Activated naive CD8-positive, alpha-beta T cell treated with anti-CD3 and anti-CD28 coated beads, Interleukin-2, amount 50 U/mL, for 24 hours (primary cell): Measurements from ENCODE around the gene TEAD1.

Source experiments
- ATAC-seq: fragments of 150-1000 bp; cut with Tn5 transposase; one replicate; pipeline ENCODE4 v1.10.0; 2021
- DNase-seq: peaks from one replicate; pipeline ENCODE4 v3.0.0; 2021
- H3K27ac Mint-ChIP-seq: one replicate; pipeline ENCODE4 v1.8.0; 2021; ENCODE audit warnings: mild to moderate bottlenecking, mixed read lengths
- H3K27me3 Mint-ChIP-seq: one replicate; pipeline ENCODE4 v1.8.0; 2021; ENCODE audit warnings: mixed read lengths
- H3K36me3 Mint-ChIP-seq: one replicate; pipeline ENCODE4 v1.8.0; 2021; ENCODE audit warnings: low read depth, mixed read lengths
- H3K4me1 Mint-ChIP-seq: one replicate; pipeline ENCODE4 v1.8.0; 2021; ENCODE audit warnings: mixed read lengths
- H3K4me3 Mint-ChIP-seq: one replicate; pipeline ENCODE4 v1.8.0; 2021; ENCODE audit warnings: mild to moderate bottlenecking, moderate library complexity, mixed read lengths
- H3K9me3 Mint-ChIP-seq: one replicate; pipeline ENCODE4 v1.8.0; 2021; ENCODE audit warnings: mixed read lengths

The TEAD1 gene

GRCh38 chr11:12808519-12808918 lies 134.3 kb downstream of the TEAD1 start:
- ATAC-seq: no peak
- Mint-ChIP-seq H3K4me3 (no peak overlapping the region), H3K9me3 (no peaks in the 10 kb centered on the region), H3K27ac (no peak overlapping the region), H3K27me3 (peaks cover 15% of the 10 kb centered on the region), H3K36me3 (no peaks in the 10 kb centered on the region), H3K4me1 (no peaks in the 10 kb centered on the region)
- no peak for DNase-seq

- Mint-ChIP-seq H3K4me1 (no peaks in the 10 kb centered on the region), H3K36me3 (no peaks in the 10 kb centered on the region), H3K27ac (no peak overlapping the region), H3K4me3 (no peak overlapping the region), H3K27me3 (peaks cover 12% of the 10 kb centered on the region), H3K9me3 (no peaks in the 10 kb centered on the region)
- DNase-seq (no peak), ATAC-seq (no peak)
Observed at GRCh38 chr11:12809364-12809763, 135.1 kb downstream of the TEAD1 start.

GRCh38 chr11:12809864-12810567 lies 135.8 kb downstream of the TEAD1 start:
- DNase-seq: no peak
- Mint-ChIP-seq H3K4me3 (no peak overlapping the region), H3K27me3 (peaks cover 14% of the 10 kb centered on the region), H3K27ac (no peak overlapping the region), H3K36me3 (no peaks in the 10 kb centered on the region), H3K9me3 (no peaks in the 10 kb centered on the region), H3K4me1 (no peaks in the 10 kb centered on the region)
- no peak for ATAC-seq

GRCh38 chr11:12810568-12810894 lies 136.3 kb downstream of the TEAD1 start:
- Mint-ChIP-seq H3K36me3 (no peaks in the 10 kb centered on the region), H3K9me3 (no peaks in the 10 kb centered on the region), H3K27me3 (peaks cover 17% of the 10 kb centered on the region), H3K27ac (no peak overlapping the region), H3K4me3 (no peak overlapping the region), H3K4me1 (no peaks in the 10 kb centered on the region)
- DNase-seq (no peak), ATAC-seq (no peak)

- Mint-ChIP-seq H3K4me1 (no peaks in the 10 kb centered on the region), H3K27me3 (peaks cover 19% of the 10 kb centered on the region), H3K36me3 (no peaks in the 10 kb centered on the region), H3K4me3 (no peak overlapping the region), H3K27ac (no peak overlapping the region), H3K9me3 (no peaks in the 10 kb centered on the region)
- DNase-seq (no peak), ATAC-seq (no peak)
Observed at GRCh38 chr11:12811861-12812260, 137.6 kb downstream of the TEAD1 start.

GRCh38 chr11:12812849-12813248 lies 138.6 kb downstream of the TEAD1 start:
- no peaks in the 10 kb centered on the region for H3K36me3 Mint-ChIP-seq
- ATAC-seq (no peak), DNase-seq (no peak)
- peaks cover 14% of the 10 kb centered on the region for H3K27me3 Mint-ChIP-seq
- no peaks in the 10 kb centered on the region for H3K9me3 Mint-ChIP-seq
- H3K27ac Mint-ChIP-seq: no peak overlapping the region
- H3K4me3 Mint-ChIP-seq: no peak overlapping the region
- H3K4me1 Mint-ChIP-seq: no peaks in the 10 kb centered on the region

GRCh38 chr11:12813371-12814225 lies 139.4 kb downstream of the TEAD1 start:
- no peak overlapping the region for H3K27ac Mint-ChIP-seq
- H3K4me3 Mint-ChIP-seq: no peak overlapping the region
- H3K9me3 Mint-ChIP-seq: no peaks in the 10 kb centered on the region
- H3K4me1 Mint-ChIP-seq: no peaks in the 10 kb centered on the region
- H3K36me3 Mint-ChIP-seq: no peaks in the 10 kb centered on the region
- peaks cover 13% of the 10 kb centered on the region for H3K27me3 Mint-ChIP-seq
- ATAC-seq (no peak), DNase-seq (no peak)

GRCh38 chr11:12815129-12815480 lies 140.9 kb downstream of the TEAD1 start:
- no peaks in the 10 kb centered on the region for H3K36me3 Mint-ChIP-seq
- DNase-seq (no peak), ATAC-seq (no peak)
- no peak overlapping the region for H3K4me3 Mint-ChIP-seq
- no peak overlapping the region for H3K27ac Mint-ChIP-seq
- H3K4me1 Mint-ChIP-seq: no peaks in the 10 kb centered on the region
- H3K27me3 Mint-ChIP-seq: peaks cover 13% of the 10 kb centered on the region
- H3K9me3 Mint-ChIP-seq: no peaks in the 10 kb centered on the region

GRCh38 chr11:12815931-12816494 lies 141.8 kb downstream of the TEAD1 start:
- ATAC-seq (no peak), DNase-seq (no peak)
- H3K4me1 Mint-ChIP-seq: no peaks in the 10 kb centered on the region
- no peak overlapping the region for H3K27ac Mint-ChIP-seq
- peaks cover 14% of the 10 kb centered on the region for H3K27me3 Mint-ChIP-seq
- H3K4me3 Mint-ChIP-seq: no peak overlapping the region
- H3K9me3 Mint-ChIP-seq: no peaks in the 10 kb centered on the region
- H3K36me3 Mint-ChIP-seq: no peaks in the 10 kb centered on the region

GRCh38 chr11:12817681-12818332 lies 143.6 kb downstream of the TEAD1 start:
- H3K27ac Mint-ChIP-seq: no peak overlapping the region
- H3K4me1 Mint-ChIP-seq: no peaks in the 10 kb centered on the region
- no peak for ATAC-seq

GRCh38 chr11:12818333-12819015 lies 144.3 kb downstream of the TEAD1 start:
- Mint-ChIP-seq H3K36me3 (no peaks in the 10 kb centered on the region), H3K27ac (no peak overlapping the region), H3K27me3 (peaks cover 23% of the 10 kb centered on the region), H3K4me3 (no peak overlapping the region), H3K4me1 (no peaks in the 10 kb centered on the region), H3K9me3 (no peaks in the 10 kb centered on the region)
- ATAC-seq (no peak), DNase-seq (no peak)

More at GRCh38 chr11:12817681-12818332, 143.6 kb downstream of the TEAD1 start:
- Mint-ChIP-seq H3K36me3 (no peaks in the 10 kb centered on the region), H3K27me3 (peaks cover 21% of the 10 kb centered on the region), H3K9me3 (no peaks in the 10 kb centered on the region), H3K4me3 (no peak overlapping the region)
- no peak for DNase-seq

- H3K4me3 Mint-ChIP-seq: no peak overlapping the region
- no peaks in the 10 kb centered on the region for H3K4me1 Mint-ChIP-seq
- no peaks in the 10 kb centered on the region for H3K9me3 Mint-ChIP-seq
- H3K36me3 Mint-ChIP-seq: no peaks in the 10 kb centered on the region
- DNase-seq (no peak), ATAC-seq (no peak)
- peaks cover 29% of the 10 kb centered on the region for H3K27me3 Mint-ChIP-seq
- no peak overlapping the region for H3K27ac Mint-ChIP-seq
Observed at GRCh38 chr11:12822392-12823022, 148.3 kb downstream of the TEAD1 start.

- Mint-ChIP-seq H3K4me1 (peaks cover 8% of the 10 kb centered on the region), H3K27ac (no peak overlapping the region), H3K36me3 (no peaks in the 10 kb centered on the region), H3K4me3 (no peak overlapping the region), H3K27me3 (peaks cover 48% of the 10 kb centered on the region), H3K9me3 (no peaks in the 10 kb centered on the region)
- ATAC-seq (no peak), DNase-seq (no peak)
Observed at GRCh38 chr11:12824281-12825041, 150.2 kb downstream of the TEAD1 start.
